C4-2B (cell line): Measurements from ENCODE around the gene BIN2.

ENCODE experiments used
- CTCF ChIP-seq: fragments of 450-650 bp; conservative IDR thresholded peaks from 2 replicates; pipeline ENCODE4 v1.5.1; 2017; ENCODE audit warnings: mild to moderate bottlenecking
- ZFX ChIP-seq: fragments of 450-650 bp; IDR thresholded peaks from 2 replicates; pipeline ENCODE4 v1.6.1; 2017

GRCh38 chr12:51360315-51360714, 36.3 kb upstream of the BIN2 start:
- no peak for TF ChIP-seq ZFX
- TF ChIP-seq CTCF = no peak
